Left lung (tissue), 10 donors: ENCODE results near the gene SMAD6. TPM values are rescaled to one million over a fixed set of nuclear protein-coding genes. Genes with fewer than 3 reads are reported as not detected.

ENCODE experiments used
- ATAC-seq: fragments of 200-7000 bp; cut with Tn5 transposase; one replicate; pipeline ENCODE4 v1.9.1; 2020; ENCODE audit warnings: moderate library complexity
- DNase-seq, 4 donors: peaks; one replicate each; pipeline ENCODE4 v3.0.0-alpha.2; 2013 to 2020
- H3K27ac ChIP-seq, 2 donors: fragments of 200-600 bp; sonication (generic) in 1 of 2; one replicate each; pipeline versions ENCODE4 v1.5.0 to v1.8.0; 2020 to 2021
- H3K27me3 ChIP-seq, 2 donors: fragments of 200-600 bp; sonication (generic) in 1 of 2; one replicate each; pipeline versions ENCODE4 v1.5.0 to v1.8.0; 2020 to 2021
- H3K36me3 ChIP-seq, 2 donors: fragments of 200-600 bp; sonication (generic) in 1 of 2; one replicate each; pipeline versions ENCODE4 v1.5.0 to v1.8.0; 2020 to 2021
- H3K4me1 ChIP-seq, 2 donors: fragments of 200-600 bp; one replicate each; pipeline ENCODE4 v1.8.0; 2021
- H3K4me3 ChIP-seq, 2 donors: fragments of 200-600 bp; sonication (generic) in 1 of 2; one replicate each; pipeline versions ENCODE4 v1.5.0 to v1.8.0; 2020 to 2021; ENCODE audit warnings: mild to moderate bottlenecking in 1 of 2
- H3K9me3 ChIP-seq, 2 donors: fragments of 200-600 bp; sonication (generic) in 1 of 2; one replicate each; pipeline versions ENCODE4 v1.5.0 to v1.8.0; 2020 to 2021
- CTCF ChIP-seq, 2 donors: fragments of 200-600 bp; sonication (generic) in 1 of 2; IDR thresholded peaks; one replicate each; pipeline versions ENCODE4 v1.5.0 to v1.8.0; 2021; ENCODE audit warnings: antibody characterized with exemption in 2 of 2
- intact Hi-C, 2 donors: fragments of 100-400 bp; cut with DNase I; formaldehyde crosslinking; loops; one replicate each; pipeline versions ENCODE4 v1.11.2 to v1.14.2; 2022
- polyA plus RNA-seq, 6 donors: library from polyadenylated mRNA; unstranded; fragments of 120-200 nt; gene quantifications; one replicate each; pipeline ENCODE4 v1.2.1, GENCODE V29; 2013; ENCODE audit not compliant: insufficient read length in 6 of 6
- total RNA-seq, 2 donors: library from RNA; stranded (reverse); fragmentation: NEBNext Ultra II Directional; extraction: Animal tissue kit (Norgen Biotek cat#: 25700); gene quantifications; one replicate each; pipeline ENCODE4 v1.2.1, GENCODE V29; 2021
- donor health status: DM: no; HTN: yes; CAD: no.
- donor health status: DM: no; HTN: no; CAD: no.

Gene SMAD6
- total and polyA plus RNA-seq, 8 donors: 25.0 to 110 (median 32.0) TPM

GRCh38 chr15:66820481-66821176 lies 118.6 kb downstream of the SMAD6 start:
- Histone ChIP-seq H3K27me3 (no peaks in the 10 kb centered on the region), H3K27ac (no peak overlapping the region)
- no peak for ATAC-seq

GRCh38 chr15:66821307-66821706 lies 119.3 kb downstream of the SMAD6 start:
- Histone ChIP-seq H3K4me1 (no peaks in the 10 kb centered on the region), H3K27ac (no peak overlapping the region), H3K36me3 (no peaks in the 10 kb centered on the region), H3K4me3 (no peak overlapping the region), H3K27me3 (no peaks in the 10 kb centered on the region), H3K9me3 (no peaks in the 10 kb centered on the region)
- ATAC-seq (no peak), DNase-seq (no peak)
- no peak for TF ChIP-seq CTCF (IDR thresholded peaks at IDR 0.05)
- intact Hi-C loops: no loop called here

More at GRCh38 chr15:66820481-66821176, 118.6 kb downstream of the SMAD6 start:
- no peak for TF ChIP-seq CTCF (IDR thresholded peaks at IDR 0.05)
- no peak for DNase-seq
- intact Hi-C loops: no loop called here
- Histone ChIP-seq H3K4me1 (peaks cover 0 to 2% of the 10 kb centered on the region in 2 donors), H3K4me3 (no peak overlapping the region), H3K36me3 (no peaks in the 10 kb centered on the region), H3K9me3 (no peaks in the 10 kb centered on the region)

- no peaks in the 10 kb centered on the region for H3K27me3 ChIP-seq
- TF ChIP-seq CTCF (IDR thresholded peaks at IDR 0.05): no peak
- H3K27ac ChIP-seq: no peak overlapping the region
- intact Hi-C loops: no loop called here
- ATAC-seq: no peak
- no peak for DNase-seq
- no peaks in the 10 kb centered on the region for H3K4me1 ChIP-seq
- H3K4me3 ChIP-seq: no peak overlapping the region
- H3K36me3 ChIP-seq: no peaks in the 10 kb centered on the region
- H3K9me3 ChIP-seq: no peaks in the 10 kb centered on the region
These were observed 120.1 kb downstream of the SMAD6 start for GRCh38 chr15:66822114-66822513.

GRCh38 chr15:66822576-66822975 lies 120.5 kb downstream of the SMAD6 start:
- intact Hi-C loops: no loop called here
- TF ChIP-seq CTCF (IDR thresholded peaks at IDR 0.05): no peak

GRCh38 chr15:66823601-66824000 lies 121.6 kb downstream of the SMAD6 start:
- no peak for DNase-seq
- ATAC-seq: no peak
- Histone ChIP-seq H3K36me3 (no peaks in the 10 kb centered on the region), H3K9me3 (no peaks in the 10 kb centered on the region), H3K4me1 (no peaks in the 10 kb centered on the region), H3K27me3 (no peaks in the 10 kb centered on the region), H3K27ac (no peak overlapping the region), H3K4me3 (no peak overlapping the region)
- intact Hi-C loops: no loop called here
- no peak for TF ChIP-seq CTCF (IDR thresholded peaks at IDR 0.05)

More at GRCh38 chr15:66822576-66822975, 120.5 kb downstream of the SMAD6 start:
- Histone ChIP-seq H3K36me3 (no peaks in the 10 kb centered on the region), H3K27ac (no peak overlapping the region), H3K4me1 (no peaks in the 10 kb centered on the region), H3K9me3 (no peaks in the 10 kb centered on the region), H3K27me3 (no peaks in the 10 kb centered on the region), H3K4me3 (no peak overlapping the region)
- DNase-seq (no peak), ATAC-seq (no peak)
